ENCODE data around the gene ZNF501. TPM values are rescaled to one million over a fixed set of nuclear protein-coding genes. Genes with fewer than 3 reads are reported as not detected.
A peak's percentile ranks its signal among the peaks of the same experiment; 100 is the strongest.

The ZNF501 gene
- total RNA-seq, 1 experiment from 2014 or later: 4.9 TPM

DNA sequence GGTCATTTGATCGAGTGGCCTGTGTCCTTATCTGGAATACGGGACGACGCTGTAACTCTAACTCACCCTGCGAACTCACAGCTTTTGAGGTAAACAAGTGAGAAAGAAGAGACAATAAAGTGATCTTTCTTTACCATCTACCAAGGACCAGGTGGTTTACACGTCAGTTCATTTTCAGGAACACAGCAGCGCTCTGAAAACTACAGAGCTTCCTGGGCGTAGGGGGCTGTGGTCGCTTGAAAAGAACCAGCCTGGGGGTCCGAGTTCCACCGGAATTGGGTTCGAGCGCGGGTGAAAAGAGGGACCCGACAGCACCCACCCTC lies 31.6 kb downstream of the ZNF501 start:
- Histone ChIP-seq H4K20me1 (ENCODE audit: control insufficient read depth, insufficient read depth, insufficient read length) (no peaks in the 10 kb centered on the region), H3K9ac (ENCODE audit: extremely low read depth, insufficient read length, low read length) (peak overlapping the region; percentile 74), H2BK20ac (ENCODE audit: low read depth, low read length, poor library complexity, severe bottlenecking) (no peak overlapping the region), H3K14ac (ENCODE audit: insufficient read depth, low read length) (peak overlapping the region; percentile 74), H3K23ac (ENCODE audit: insufficient read length, low read depth, low read length) (no peak overlapping the region), H2BK12ac (ENCODE audit: insufficient read length, low read depth, low read length) (no peak overlapping the region), H3K23me2 (ENCODE audit: insufficient read length, low read depth, low read length, poor library complexity, severe bottlenecking) (peaks cover 3% of the 10 kb centered on the region), H3K27ac (ENCODE audit: insufficient read length, low read depth, low read length) (no peak overlapping the region), H3K4me1 (ENCODE audit: insufficient read depth, low read length) (no peaks in the 10 kb centered on the region), H3K4me2 (ENCODE audit: insufficient read depth, insufficient read length, low read length) (peak overlapping the region; percentile 78), H4K8ac (replicated peaks; ENCODE audit: insufficient read length, low read depth, low read length) (no peak overlapping the region), H3K4ac (ENCODE audit: low read depth, low read length) (no peak overlapping the region), H2BK5ac (ENCODE audit: insufficient read length, low read length) (no peak overlapping the region), H3K18ac (ENCODE audit: insufficient read length, low read depth, low read length) (no peak overlapping the region), H3K27me3 (ENCODE audit: insufficient read depth, low read length) (no peaks in the 10 kb centered on the region), H2BK120ac (ENCODE audit: low read depth, low read length, poor library complexity, severe bottlenecking) (no peak overlapping the region), H3K79me1 (ENCODE audit: insufficient read depth, low read depth, low read length, poor library complexity, severe bottlenecking) (peaks cover 3% of the 10 kb centered on the region), H3K56ac (ENCODE audit: insufficient read length, low read depth, low read length) (no peak overlapping the region), H2AK5ac (ENCODE audit: insufficient read length, low read length) (no peak overlapping the region), H3K9me3 (ENCODE audit: control insufficient read depth, low read depth, low read length) (no peaks in the 10 kb centered on the region), H4K5ac (ENCODE audit: insufficient read length, low read depth, low read length) (no peak overlapping the region), H3K79me2 (ENCODE audit: insufficient read depth, low read length) (peaks cover 18% of the 10 kb centered on the region; the same call in 1 of the 2 replicates), H2AFZ (ENCODE audit: low read length) (no peak overlapping the region), H4K91ac (ENCODE audit: insufficient read length, low read depth, low read length) (no peak overlapping the region), H2BK15ac (ENCODE audit: low read depth, low read length) (no peak overlapping the region), H3T11ph (ENCODE audit: low read length) (no peak overlapping the region)
- TF ChIP-seq, protein P1, sequence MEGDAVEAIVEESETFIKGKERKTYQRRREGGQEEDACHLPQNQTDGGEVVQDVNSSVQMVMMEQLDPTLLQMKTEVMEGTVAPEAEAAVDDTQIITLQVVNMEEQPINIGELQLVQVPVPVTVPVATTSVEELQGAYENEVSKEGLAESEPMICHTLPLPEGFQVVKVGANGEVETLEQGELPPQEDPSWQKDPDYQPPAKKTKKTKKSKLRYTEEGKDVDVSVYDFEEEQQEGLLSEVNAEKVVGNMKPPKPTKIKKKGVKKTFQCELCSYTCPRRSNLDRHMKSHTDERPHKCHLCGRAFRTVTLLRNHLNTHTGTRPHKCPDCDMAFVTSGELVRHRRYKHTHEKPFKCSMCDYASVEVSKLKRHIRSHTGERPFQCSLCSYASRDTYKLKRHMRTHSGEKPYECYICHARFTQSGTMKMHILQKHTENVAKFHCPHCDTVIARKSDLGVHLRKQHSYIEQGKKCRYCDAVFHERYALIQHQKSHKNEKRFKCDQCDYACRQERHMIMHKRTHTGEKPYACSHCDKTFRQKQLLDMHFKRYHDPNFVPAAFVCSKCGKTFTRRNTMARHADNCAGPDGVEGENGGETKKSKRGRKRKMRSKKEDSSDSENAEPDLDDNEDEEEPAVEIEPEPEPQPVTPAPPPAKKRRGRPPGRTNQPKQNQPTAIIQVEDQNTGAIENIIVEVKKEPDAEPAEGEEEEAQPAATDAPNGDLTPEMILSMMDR (conservative IDR thresholded peaks at IDR 0.05): no peak
- Mint-ChIP-seq H3K9me3 (peaks cover 20 to 46% of the 10 kb centered on the region in 2 experiments), H3K27ac (peak overlapping the region; percentile 67 to 100 (median 97); a peak in 5 of 7 replicates), H3K36me3 (ENCODE audit: insufficient read depth in 1 of 3, low read depth in 3 of 3) (peaks cover 51 to 61% (median 55%) of the 10 kb centered on the region in 3 experiments), H3K27me3 (ENCODE audit: low read depth) (no peaks in the 10 kb centered on the region), H3K4me3 (peak overlapping the region; percentile 93 to 95), H3K4me1 (peaks cover 9 to 31% of the 10 kb centered on the region in 2 experiments)
- DNase-seq: no peak
- no CpG with 5 or more reads among the region's 15 CpGs for WGBS (ENCODE audit: extremely low coverage, insufficient read length, low lambda C conversion rate)

Data from H9 (cell line).